Type B pancreatic cell (in vitro differentiated cells): ENCODE results near the gene KRTAP4-5. TPM values are rescaled to one million over a fixed set of nuclear protein-coding genes. Genes with fewer than 3 reads are reported as not detected.

Experiments
- DNase-seq: peaks from one replicate; pipeline ENCODE4 v3.0.0; 2021; ENCODE audit warnings: mixed read lengths; ENCODE audit not compliant: unreplicated experiment; ENCODE audit errors: extremely low spot score
- H3K27ac Mint-ChIP-seq: 2 replicates; pipeline ENCODE4 v1.8.0; 2021; ENCODE audit warnings: mild to moderate bottlenecking, mixed read lengths
- H3K27me3 Mint-ChIP-seq: 2 replicates; pipeline ENCODE4 v1.8.0; 2021; ENCODE audit warnings: mixed read lengths
- H3K36me3 Mint-ChIP-seq: 2 replicates; pipeline ENCODE4 v1.8.0; 2021; ENCODE audit warnings: mixed read lengths
- H3K4me1 Mint-ChIP-seq: one replicate; pipeline ENCODE4 v1.8.0; 2021; ENCODE audit warnings: mixed read lengths; ENCODE audit not compliant: unreplicated experiment
- H3K4me3 Mint-ChIP-seq: 2 replicates; pipeline ENCODE4 v1.8.0; 2021; ENCODE audit warnings: mild to moderate bottlenecking, mixed read lengths
- H3K9me3 Mint-ChIP-seq: 2 replicates; pipeline ENCODE4 v1.8.0; 2021; ENCODE audit warnings: mixed read lengths
- CTCF ChIP-seq: fragments of 200-600 bp; sonication (generic); conservative IDR thresholded peaks from 2 replicates; pipeline ENCODE4 v1.5.0; 2021; ENCODE audit warnings: antibody characterized with exemption, mild to moderate bottlenecking
- total RNA-seq: library from RNA; stranded (reverse); gene quantifications from 2 replicates; pipeline ENCODE4 v1.2.1, GENCODE V29; 2021; ENCODE audit warnings: low replicate concordance

Gene KRTAP4-5
- total RNA-seq, 1 donor from 2014 or later, result not detected

- H3K4me1 Mint-ChIP-seq, result no peaks in the 10 kb centered on the region
- H3K9me3 Mint-ChIP-seq, result no peaks in the 10 kb centered on the region
- H3K27me3 Mint-ChIP-seq, result peaks cover 12% of the 10 kb centered on the region
- H3K27ac Mint-ChIP-seq, result no peak within 1 kb of the TSS
- no peak within 1 kb of the TSS for H3K4me3 Mint-ChIP-seq
- H3K36me3 Mint-ChIP-seq, result no peaks in the 10 kb centered on the region
- DNase-seq, result no peak
- TF ChIP-seq CTCF, result no peak
Measured at GRCh38 chr17:41184480-41184961, 34.9 kb upstream of the KRTAP4-5 start, which contains the start of gene KRTAP4-1. KRTAP4-1 (minus strand) TSS chr17:41184911; CDS start chr17:41184854, 57 bp downstream.

- H3K27ac Mint-ChIP-seq, result no peak overlapping the region
- no peak for DNase-seq
- no peaks in the 10 kb centered on the region for H3K9me3 Mint-ChIP-seq
- H3K27me3 Mint-ChIP-seq, result peaks cover 6% of the 10 kb centered on the region
- no peaks in the 10 kb centered on the region for H3K4me1 Mint-ChIP-seq
- H3K4me3 Mint-ChIP-seq, result no peak overlapping the region
- H3K36me3 Mint-ChIP-seq, result no peaks in the 10 kb centered on the region
- no peak for TF ChIP-seq CTCF
Measured at GRCh38 chr17:41178843-41179616, 29.4 kb upstream of the KRTAP4-5 start.

GRCh38 chr17:41178341-41178740 is 28.7 kb upstream of the KRTAP4-5 start:
- TF ChIP-seq CTCF, result no peak
- Mint-ChIP-seq H3K4me1 (no peaks in the 10 kb centered on the region), H3K27ac (no peak overlapping the region), H3K9me3 (no peaks in the 10 kb centered on the region), H3K27me3 (peaks cover 6% of the 10 kb centered on the region), H3K36me3 (no peaks in the 10 kb centered on the region), H3K4me3 (no peak overlapping the region)
- no peak for DNase-seq

GRCh38 chr17:41177727-41178271 is 28.2 kb upstream of the KRTAP4-5 start, which contains the start of gene KRTAP4-2:
KRTAP4-2 (minus strand) TSS chr17:41178221; CDS start chr17:41178164, 57 bp downstream.
- Mint-ChIP-seq H3K27me3 (peaks cover 6% of the 10 kb centered on the region), H3K9me3 (no peaks in the 10 kb centered on the region), H3K36me3 (no peaks in the 10 kb centered on the region), H3K4me1 (no peaks in the 10 kb centered on the region), H3K27ac (no peak within 1 kb of the TSS), H3K4me3 (no peak within 1 kb of the TSS)
- TF ChIP-seq CTCF, result no peak
- DNase-seq, result no peak

- Mint-ChIP-seq H3K4me3 (no peak overlapping the region), H3K27me3 (peaks cover 6% of the 10 kb centered on the region), H3K36me3 (no peaks in the 10 kb centered on the region), H3K9me3 (no peaks in the 10 kb centered on the region), H3K27ac (no peak overlapping the region), H3K4me1 (no peaks in the 10 kb centered on the region)
- no peak for TF ChIP-seq CTCF
- DNase-seq, result no peak
Measured at GRCh38 chr17:41176744-41177387, 27.2 kb upstream of the KRTAP4-5 start.
